SK-N-MC (cell line): ENCODE results near the gene MAML3.

Experiments
- EZH2 ChIP-seq: fragments of 200-600 bp; sonication (generic); IDR thresholded peaks from one replicate; pipeline ENCODE4 v1.6.1; 2017; ENCODE audit warnings: antibody characterized with exemption
- FOXP2 ChIP-seq: optimal IDR thresholded peaks from 2 replicates; pipeline ENCODE3; 2011; ENCODE audit warnings: mild to moderate bottlenecking, moderate library complexity; ENCODE audit not compliant: insufficient read depth; ENCODE audit errors: extremely low read length, control extremely low read depth
- POLR2AphosphoS5 ChIP-seq: IDR thresholded peaks from 2 replicates; pipeline ENCODE4 v1.6.1; 2012; ENCODE audit warnings: mild to moderate bottlenecking, low read depth, low read length, borderline replicate concordance

- TF ChIP-seq POLR2AphosphoS5: no peak
- no peak for TF ChIP-seq FOXP2
- no peak for TF ChIP-seq EZH2
These were observed 234.5 kb downstream of the MAML3 start for GRCh38 chr4:139919521-139919920.
